ENCODE data around the gene TRIM75. TPM values are rescaled to one million over a fixed set of nuclear protein-coding genes. Genes with fewer than 3 reads are reported as not detected.

The TRIM75 gene
- total RNA-seq, 1 donor from 2014 or later: not detected

- Mint-ChIP-seq H3K36me3 (ENCODE audit: low read depth, unreplicated experiment) (no peaks in the 10 kb centered on the region), H3K4me1 (ENCODE audit: low read depth, unreplicated experiment) (no peaks in the 10 kb centered on the region), H3K27me3 (ENCODE audit: low read depth, unreplicated experiment) (no peaks in the 10 kb centered on the region), H3K27ac (ENCODE audit: unreplicated experiment) (no peak overlapping the region), H3K4me3 (ENCODE audit: unreplicated experiment) (no peak overlapping the region), H3K9me3 (ENCODE audit: unreplicated experiment) (no peaks in the 10 kb centered on the region)
- DNase-seq (ENCODE audit: low read depth): no peak
- no peak overlapping the region for H3K27ac ChIP-seq (ENCODE audit: low read depth, low read length)
- no peaks in the 10 kb centered on the region for H3K4me1 ChIP-seq (ENCODE audit: insufficient read depth, low read length)
- H2AFZ ChIP-seq (ENCODE audit: low read depth, low read length): no peak overlapping the region
- no peaks in the 10 kb centered on the region for H3K79me2 ChIP-seq (ENCODE audit: insufficient read depth, low read length)
- FAIRE-seq: no peak
- no peaks in the 10 kb centered on the region for H3K9me3 ChIP-seq (ENCODE audit: insufficient read depth, low read depth, low read length)
- H3K27me3 ChIP-seq (ENCODE audit: insufficient read depth, low read length): no peaks in the 10 kb centered on the region
- H3K9ac ChIP-seq (ENCODE audit: low read length): no peak overlapping the region
- no peak overlapping the region for H3K4me2 ChIP-seq (ENCODE audit: low read length)
- TF ChIP-seq CTCF (IDR thresholded peaks at IDR 0.05; ENCODE audit: insufficient read depth, low read depth, low read length) (no peak), EZH2 (IDR thresholded peaks at IDR 0.05; ENCODE audit: insufficient read depth, low read length) (no peak)
- H4K20me1 ChIP-seq (ENCODE audit: insufficient read depth, low read length): no peaks in the 10 kb centered on the region
- H3K4me3 ChIP-seq (ENCODE audit: insufficient read depth, low read depth, low read length): no peak overlapping the region
- no peaks in the 10 kb centered on the region for H3K36me3 ChIP-seq (ENCODE audit: insufficient read depth, low read length)
Observed at GRCh38 chr4:165010487-165010886, 43.2 kb upstream of the TRIM75 start.

- Histone ChIP-seq H3K4me3 (ENCODE audit: insufficient read depth, low read depth, low read length) (no peak overlapping the region), H3K27ac (ENCODE audit: low read depth, low read length) (no peak overlapping the region), H3K79me2 (ENCODE audit: insufficient read depth, low read length) (no peaks in the 10 kb centered on the region), H4K20me1 (ENCODE audit: insufficient read depth, low read length) (no peaks in the 10 kb centered on the region), H3K9me3 (ENCODE audit: insufficient read depth, low read depth, low read length) (no peaks in the 10 kb centered on the region), H3K9ac (ENCODE audit: low read length) (no peak overlapping the region), H3K27me3 (ENCODE audit: insufficient read depth, low read length) (no peaks in the 10 kb centered on the region), H3K4me1 (ENCODE audit: insufficient read depth, low read length) (no peaks in the 10 kb centered on the region), H2AFZ (ENCODE audit: low read depth, low read length) (no peak overlapping the region), H3K4me2 (ENCODE audit: low read length) (no peak overlapping the region), H3K36me3 (ENCODE audit: insufficient read depth, low read length) (no peaks in the 10 kb centered on the region)
- Mint-ChIP-seq H3K27ac (ENCODE audit: unreplicated experiment) (no peak overlapping the region), H3K4me1 (ENCODE audit: low read depth, unreplicated experiment) (no peaks in the 10 kb centered on the region), H3K9me3 (ENCODE audit: unreplicated experiment) (no peaks in the 10 kb centered on the region), H3K4me3 (ENCODE audit: unreplicated experiment) (no peak overlapping the region), H3K36me3 (ENCODE audit: low read depth, unreplicated experiment) (no peaks in the 10 kb centered on the region), H3K27me3 (ENCODE audit: low read depth, unreplicated experiment) (no peaks in the 10 kb centered on the region)
- DNase-seq (ENCODE audit: low read depth): no peak
- no peak for FAIRE-seq
- TF ChIP-seq EZH2 (IDR thresholded peaks at IDR 0.05; ENCODE audit: insufficient read depth, low read length): no peak
- no peak for TF ChIP-seq CTCF (IDR thresholded peaks at IDR 0.05; ENCODE audit: insufficient read depth, low read depth, low read length)
Observed at GRCh38 chr4:165010991-165011390, 42.7 kb upstream of the TRIM75 start.

GRCh38 chr4:165011403-165011802 is 42.3 kb upstream of the TRIM75 start:
- no peak overlapping the region for H3K4me2 ChIP-seq (ENCODE audit: low read length)
- no peaks in the 10 kb centered on the region for H4K20me1 ChIP-seq (ENCODE audit: insufficient read depth, low read length)
- no peaks in the 10 kb centered on the region for H3K36me3 Mint-ChIP-seq (ENCODE audit: low read depth, unreplicated experiment)
- H3K27ac ChIP-seq (ENCODE audit: low read depth, low read length): no peak overlapping the region
- no peak overlapping the region for H3K9ac ChIP-seq (ENCODE audit: low read length)
- H3K27me3 Mint-ChIP-seq (ENCODE audit: low read depth, unreplicated experiment): no peaks in the 10 kb centered on the region
- H3K4me3 Mint-ChIP-seq (ENCODE audit: unreplicated experiment): no peak overlapping the region
- no peaks in the 10 kb centered on the region for H3K79me2 ChIP-seq (ENCODE audit: insufficient read depth, low read length)
- no peaks in the 10 kb centered on the region for H3K27me3 ChIP-seq (ENCODE audit: insufficient read depth, low read length)
- TF ChIP-seq EZH2 (IDR thresholded peaks at IDR 0.05; ENCODE audit: insufficient read depth, low read length) (no peak), CTCF (IDR thresholded peaks at IDR 0.05; ENCODE audit: insufficient read depth, low read depth, low read length) (no peak)
- H3K4me1 Mint-ChIP-seq (ENCODE audit: low read depth, unreplicated experiment): no peaks in the 10 kb centered on the region
- H3K9me3 Mint-ChIP-seq (ENCODE audit: unreplicated experiment): no peaks in the 10 kb centered on the region
- H3K4me3 ChIP-seq (ENCODE audit: insufficient read depth, low read depth, low read length): no peak overlapping the region
- H3K27ac Mint-ChIP-seq (ENCODE audit: unreplicated experiment): no peak overlapping the region
- H3K9me3 ChIP-seq (ENCODE audit: insufficient read depth, low read depth, low read length): no peaks in the 10 kb centered on the region
- DNase-seq (ENCODE audit: low read depth) (no peak), FAIRE-seq (no peak)
- H2AFZ ChIP-seq (ENCODE audit: low read depth, low read length): no peak overlapping the region
- H3K4me1 ChIP-seq (ENCODE audit: insufficient read depth, low read length): no peaks in the 10 kb centered on the region
- no peaks in the 10 kb centered on the region for H3K36me3 ChIP-seq (ENCODE audit: insufficient read depth, low read length)
